ENCODE measurements around the gene CXCL1. TPM values are rescaled to one million over a fixed set of nuclear protein-coding genes. Genes with fewer than 3 reads are reported as not detected.
"Not testable (repeated sequence)": the region's sequence is repeated elsewhere in the genome, so short reads cannot be mapped to it uniquely, and the experiment has no call there.

CXCL1 gene
- total RNA-seq, 1 experiment from 2014 or later, result not detected

GRCh38 chr4:73872316-73873108, 3.3 kb downstream of the CXCL1 start:
- DNase-seq (ENCODE audit: low read depth), result peak; percentile 10

DNA sequence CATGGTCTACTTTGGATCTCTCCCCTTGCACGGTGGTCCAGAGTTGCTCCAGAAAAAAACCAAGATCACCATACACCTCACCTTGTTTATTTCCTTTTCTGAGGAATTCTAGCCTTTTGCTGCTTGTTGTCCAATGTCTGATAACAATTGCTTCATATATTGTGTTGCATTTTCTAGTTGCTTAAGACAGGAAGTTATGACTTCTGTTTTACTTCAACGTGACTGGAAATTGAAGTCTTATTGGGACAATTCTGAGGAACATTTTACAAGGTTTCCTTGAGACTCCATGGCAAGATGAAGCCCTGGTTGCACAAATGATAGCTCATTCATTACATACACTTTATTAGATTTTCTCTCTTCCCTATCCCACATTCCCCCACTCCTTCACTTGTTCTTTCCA, 5.2 kb downstream of the CXCL1 start:
- no peak for DNase-seq (ENCODE audit: low read depth)

DNA sequence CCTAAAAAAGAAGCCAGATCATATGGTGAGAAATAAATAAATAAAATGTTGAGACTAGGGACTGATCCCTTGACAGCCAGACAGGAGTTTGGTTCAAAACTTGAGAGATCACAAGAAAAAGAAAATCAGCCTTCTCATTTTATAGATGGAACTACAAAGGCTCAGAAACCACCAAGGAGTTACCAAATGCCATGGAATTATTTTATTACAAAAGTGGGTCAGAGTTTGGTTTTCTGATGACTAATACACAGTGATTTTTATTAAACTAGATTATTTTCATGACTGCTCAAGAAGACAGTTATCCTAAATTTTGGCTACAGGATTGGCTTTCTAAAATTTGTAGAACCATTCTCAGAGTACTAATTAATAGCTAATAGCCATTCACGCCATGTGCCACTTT, 6.2 kb downstream of the CXCL1 start:
- DNase-seq (ENCODE audit: low read depth), result no peak

DNA sequence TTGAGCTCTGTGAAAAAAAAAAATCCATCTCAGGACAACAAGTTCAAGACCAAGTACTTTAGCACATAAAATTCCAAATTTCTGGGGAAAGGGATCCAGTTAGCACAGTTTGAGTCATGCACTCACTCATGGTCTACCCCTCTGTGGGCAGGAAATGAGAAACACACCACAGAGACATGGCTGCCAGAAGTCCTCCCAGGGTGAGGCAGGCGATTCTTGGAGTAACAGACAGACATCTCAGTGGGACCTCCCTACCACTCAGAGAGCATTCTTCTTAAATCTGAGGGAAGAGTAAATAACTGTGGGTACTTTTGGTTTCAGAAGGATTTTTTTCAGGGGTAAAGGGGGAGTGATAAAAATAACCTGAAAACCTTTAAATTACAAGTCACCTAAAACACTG, 14.1 kb downstream of the CXCL1 start:
- peak; percentile 83 for DNase-seq (ENCODE audit: low read depth)

GRCh38 chr4:73885574-73886267, 16.5 kb downstream of the CXCL1 start:
- DNase-seq (ENCODE audit: low read depth), result peak; percentile 71

DNA sequence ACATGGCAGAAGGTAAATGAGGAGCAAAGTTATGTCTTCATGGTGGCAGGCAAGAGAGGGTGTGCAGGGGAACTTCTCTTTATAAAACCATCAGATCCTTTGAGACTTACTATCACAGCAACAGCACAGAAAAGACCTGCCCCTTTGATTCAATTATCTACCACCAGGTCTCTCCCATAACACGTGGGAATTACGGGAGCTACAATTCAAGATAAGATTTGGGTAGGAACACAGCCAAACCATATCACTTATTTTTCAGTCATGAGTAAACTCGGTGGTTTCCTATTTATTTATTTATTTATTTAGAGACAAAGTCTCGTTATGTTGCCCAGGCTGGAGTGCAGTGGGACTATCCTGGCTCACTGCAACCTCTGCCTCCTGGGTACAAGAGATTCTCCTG, 22.1 kb downstream of the CXCL1 start:
- DNase-seq (ENCODE audit: low read depth), result no peak

DNA sequence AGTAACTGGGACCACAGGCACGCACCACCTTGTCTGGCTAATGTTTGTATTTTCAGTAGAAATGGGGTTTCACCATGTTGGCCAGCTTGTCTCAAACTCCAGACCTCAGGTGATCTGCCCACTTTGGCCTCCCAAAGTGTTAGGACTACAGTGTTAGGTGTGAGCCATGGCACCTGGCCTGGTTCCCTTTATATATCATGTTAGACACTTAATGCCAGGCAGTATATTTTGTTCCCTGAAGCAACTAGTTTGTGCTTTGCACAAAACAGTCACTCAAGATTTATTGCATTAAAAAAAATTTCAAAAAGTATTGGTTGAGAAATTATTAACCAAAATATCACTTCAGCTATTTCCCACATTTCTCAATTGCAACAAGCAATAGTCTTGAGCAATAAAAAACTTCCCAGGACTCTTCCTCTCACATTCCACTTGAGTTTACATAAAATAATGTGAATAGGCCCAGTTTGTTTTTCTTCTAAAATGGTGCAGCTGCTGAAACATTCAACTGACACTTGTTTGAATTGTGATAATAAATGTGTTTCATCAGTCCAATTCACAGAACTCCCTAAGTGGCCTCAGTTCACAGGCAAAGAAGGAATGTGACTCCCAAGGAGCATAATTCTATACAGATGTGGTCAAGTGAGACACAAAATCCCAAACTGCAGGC, 22.7 kb downstream of the CXCL1 start:
- no peak for DNase-seq (ENCODE audit: low read depth)

GRCh38 chr4:73892966-73893365, 23.8 kb downstream of the CXCL1 start:
- DNase-seq (ENCODE audit: low read depth), result no peak

DNA sequence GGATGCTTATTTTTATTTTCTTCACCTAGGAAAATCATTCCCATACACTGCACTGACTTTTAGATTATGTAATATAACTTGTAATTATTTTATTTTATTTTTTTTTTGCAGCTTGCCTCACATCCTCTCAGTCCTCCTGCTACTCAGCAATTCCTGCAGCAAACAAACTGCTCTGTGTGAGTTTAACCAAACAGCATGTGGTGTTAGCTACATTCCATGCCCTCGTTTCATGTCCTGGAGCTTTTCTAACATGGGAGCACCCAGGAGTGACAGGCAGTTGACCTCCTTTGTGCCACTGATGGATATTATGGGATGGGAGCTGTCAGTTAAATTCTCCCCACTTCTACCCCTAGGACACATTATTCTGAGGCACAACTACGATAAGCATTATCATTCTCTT, 24.8 kb downstream of the CXCL1 start:
- no peak for DNase-seq (ENCODE audit: low read depth)

- no peak for DNase-seq (ENCODE audit: low read depth)
These were observed 26.3 kb downstream of the CXCL1 start for GRCh38 chr4:73895201-73896175.

GRCh38 chr4:73896416-73896815, 27.2 kb downstream of the CXCL1 start:
- no peak for DNase-seq (ENCODE audit: low read depth)

DNA sequence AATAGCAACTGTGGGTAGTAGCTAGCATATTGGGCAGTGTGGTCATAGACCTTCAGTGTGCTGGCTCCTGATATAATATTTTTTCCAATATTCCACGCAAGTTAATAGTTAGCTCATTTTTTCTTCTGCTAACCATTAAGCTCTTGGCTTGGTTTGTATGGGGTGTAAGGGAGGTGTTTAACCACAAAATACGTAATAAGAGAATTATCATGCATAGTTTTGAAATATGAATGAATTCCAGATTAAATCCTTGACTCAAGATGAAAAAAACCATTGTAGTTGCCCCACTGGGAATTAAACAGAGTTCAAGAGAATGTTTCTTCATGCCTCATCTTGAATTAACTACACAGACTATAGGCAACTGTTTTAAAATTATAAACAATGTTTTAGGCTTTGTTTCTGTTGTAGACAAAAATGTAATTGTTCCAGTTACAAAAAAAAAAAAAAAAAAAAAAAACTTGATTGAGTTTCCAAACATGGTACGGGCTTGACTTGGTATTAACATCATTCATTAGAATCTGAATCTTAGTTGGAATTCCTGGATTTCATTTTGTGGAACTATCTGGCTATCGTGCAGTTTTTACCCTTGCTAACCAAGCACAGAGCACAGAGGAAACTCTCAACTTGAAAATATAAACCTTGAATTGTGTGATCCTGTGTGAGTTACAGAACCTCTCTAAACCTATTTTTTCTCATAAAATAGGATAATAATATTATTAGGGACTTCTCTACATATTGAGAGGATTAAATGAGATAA, 28.4 kb downstream of the CXCL1 start:
- DNase-seq (ENCODE audit: low read depth), result no peak

DNA sequence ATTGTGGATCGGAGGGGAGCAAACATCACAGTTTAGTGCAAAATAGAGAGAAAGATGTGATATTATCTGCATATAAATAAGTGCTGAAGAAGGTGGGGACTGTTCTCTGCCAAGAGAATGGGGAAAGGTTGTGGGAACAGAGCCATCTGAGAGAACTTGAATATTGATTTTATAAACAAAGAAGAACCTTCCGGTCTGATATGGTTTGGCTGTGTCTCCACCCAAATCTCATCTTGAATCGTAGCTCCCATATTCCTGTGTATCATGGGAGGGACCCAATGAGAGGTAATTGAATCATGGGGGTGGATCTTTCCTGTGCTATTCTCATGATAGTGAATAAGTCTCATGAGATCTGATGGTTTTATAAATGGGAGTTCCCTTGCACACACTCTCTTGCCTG, 30.1 kb downstream of the CXCL1 start:
- DNase-seq (ENCODE audit: low read depth), result not testable (repeated sequence)

GRCh38 chr4:73901031-73901430, 31.8 kb downstream of the CXCL1 start:
- peak; percentile 38 for DNase-seq (ENCODE audit: low read depth)

DNA sequence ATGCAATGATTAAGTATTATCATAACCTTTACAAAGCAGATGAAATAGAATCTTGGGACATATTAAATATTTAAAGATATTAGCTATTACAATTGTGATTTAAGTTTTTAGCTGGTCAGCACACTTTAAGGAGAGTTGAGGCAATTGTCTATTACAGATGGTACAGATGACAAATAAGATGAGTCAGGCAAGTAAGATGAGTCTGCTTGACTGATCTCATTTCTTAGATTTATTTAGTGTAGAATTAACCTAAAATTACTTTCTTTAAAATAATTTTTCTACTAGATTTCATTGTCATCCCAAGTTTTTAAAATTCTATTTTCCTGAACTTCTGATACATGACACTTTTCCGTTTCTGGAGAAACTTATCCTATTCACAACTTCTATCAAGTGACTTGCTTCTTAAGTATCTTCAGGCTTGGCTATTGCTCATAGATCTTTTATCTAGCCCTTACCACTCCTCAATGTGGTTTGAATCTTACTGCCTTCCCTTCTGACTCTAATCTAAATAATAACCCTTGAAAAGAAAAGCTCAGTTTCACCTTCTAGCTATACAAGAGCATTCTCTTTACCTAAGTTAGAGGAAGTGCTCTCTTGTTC, 32.9 kb downstream of the CXCL1 start:
- DNase-seq (ENCODE audit: low read depth), result peak; percentile 52

DNA sequence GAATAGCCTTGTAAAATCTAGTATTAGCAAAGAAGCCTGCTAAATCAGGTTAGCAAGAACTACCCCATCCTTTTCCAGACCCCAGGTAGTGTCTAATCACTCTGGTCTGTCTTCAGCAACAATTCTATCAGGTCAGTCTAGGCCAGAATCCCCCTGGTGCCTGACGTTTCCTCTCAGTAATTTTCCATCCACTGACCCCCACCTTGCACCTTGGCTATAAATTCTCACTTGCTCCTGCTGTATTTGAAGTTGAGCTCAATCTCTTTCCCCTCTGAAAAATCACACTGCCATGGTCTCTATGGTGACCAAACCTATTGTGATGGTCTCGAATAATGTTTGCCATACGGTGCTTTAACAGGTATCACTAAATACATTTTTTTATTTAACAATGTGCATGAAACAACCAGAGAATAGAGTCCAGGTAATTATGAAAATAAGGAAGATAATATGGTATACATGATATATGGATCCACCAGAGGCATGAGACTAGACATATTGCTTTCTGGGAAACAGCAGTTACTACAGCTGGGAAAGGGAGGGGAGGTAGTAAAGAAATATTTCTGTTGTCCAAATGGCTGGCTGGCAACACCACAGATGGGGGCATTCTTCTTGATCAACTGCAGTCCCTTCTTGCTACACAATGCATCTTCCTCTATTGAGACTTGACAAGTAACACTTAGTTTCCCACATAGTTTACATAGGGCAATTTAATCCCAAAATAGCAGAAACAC, 33.8 kb downstream of the CXCL1 start:
- DNase-seq (ENCODE audit: low read depth), result no peak

DNA sequence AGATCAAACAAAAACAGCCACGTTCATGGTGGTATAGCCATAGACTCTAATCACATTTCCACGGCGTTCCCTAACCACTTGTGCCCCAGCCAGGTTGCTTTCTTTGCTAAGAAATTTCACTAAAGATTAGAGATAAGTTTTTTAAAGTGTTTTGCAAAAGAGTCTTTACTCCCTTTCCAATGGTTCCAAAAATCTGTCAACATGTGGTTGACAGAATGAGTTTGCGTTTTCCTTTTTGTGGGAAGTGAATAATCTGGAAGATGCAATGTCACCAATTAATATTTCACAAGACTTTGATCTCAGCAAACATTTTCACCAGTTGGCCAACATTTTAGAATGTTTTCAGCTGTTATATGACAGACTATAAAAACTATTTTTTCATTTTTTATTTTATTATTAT, 35.3 kb downstream of the CXCL1 start:
- DNase-seq (ENCODE audit: low read depth), result no peak

- no peak for DNase-seq (ENCODE audit: low read depth)
These were observed 39.8 kb downstream of the CXCL1 start for GRCh38 chr4:73908965-73909364.

GRCh38 chr4:73911746-73912145, 42.6 kb downstream of the CXCL1 start:
- DNase-seq (ENCODE audit: low read depth), result no peak

All from HT1080 (cell line).